Stimulated activated CD4-positive, alpha-beta T cell treated with anti-CD3 and anti-CD28 coated beads, TNF-alpha, amount 100 ng/mL, for 1 hour (primary cell): ENCODE measurements around the gene XIRP2.

ENCODE experiments used
- DNase-seq, 3 donors: peaks; one replicate each; pipeline ENCODE4 v3.0.0-alpha.2; 2020; ENCODE audit warnings: low read depth in 3 of 3, low spot score in 1 of 3

XIRP2 gene

GRCh38 chr2:167132906-167133555 is 244.8 kb downstream of the XIRP2 start:
- DNase-seq = no peak

DNA sequence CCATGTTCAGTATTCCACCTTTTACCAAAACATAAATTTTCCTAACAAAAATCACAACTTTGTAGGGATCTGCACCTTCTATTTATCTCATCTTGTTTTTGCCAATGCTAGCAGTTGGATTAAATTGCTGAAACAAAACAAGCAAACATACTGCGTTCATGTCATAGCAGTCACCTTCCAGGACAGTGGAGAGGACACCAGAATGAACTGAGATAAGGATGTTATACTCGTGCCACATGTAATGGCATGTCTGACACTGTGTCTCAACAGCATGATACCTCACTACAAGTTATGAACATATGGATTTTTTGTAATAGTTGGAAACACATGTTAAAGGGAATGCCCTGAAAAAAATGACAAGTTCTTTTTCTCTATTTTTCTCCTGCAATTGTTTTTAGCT is 245.3 kb downstream of the XIRP2 start:
- no peak for DNase-seq

- no peak for DNase-seq
Measured at GRCh38 chr2:167134381-167135072, 246.2 kb downstream of the XIRP2 start.

- DNase-seq = no peak
Measured at GRCh38 chr2:167135706-167136105, 247.4 kb downstream of the XIRP2 start.

DNA sequence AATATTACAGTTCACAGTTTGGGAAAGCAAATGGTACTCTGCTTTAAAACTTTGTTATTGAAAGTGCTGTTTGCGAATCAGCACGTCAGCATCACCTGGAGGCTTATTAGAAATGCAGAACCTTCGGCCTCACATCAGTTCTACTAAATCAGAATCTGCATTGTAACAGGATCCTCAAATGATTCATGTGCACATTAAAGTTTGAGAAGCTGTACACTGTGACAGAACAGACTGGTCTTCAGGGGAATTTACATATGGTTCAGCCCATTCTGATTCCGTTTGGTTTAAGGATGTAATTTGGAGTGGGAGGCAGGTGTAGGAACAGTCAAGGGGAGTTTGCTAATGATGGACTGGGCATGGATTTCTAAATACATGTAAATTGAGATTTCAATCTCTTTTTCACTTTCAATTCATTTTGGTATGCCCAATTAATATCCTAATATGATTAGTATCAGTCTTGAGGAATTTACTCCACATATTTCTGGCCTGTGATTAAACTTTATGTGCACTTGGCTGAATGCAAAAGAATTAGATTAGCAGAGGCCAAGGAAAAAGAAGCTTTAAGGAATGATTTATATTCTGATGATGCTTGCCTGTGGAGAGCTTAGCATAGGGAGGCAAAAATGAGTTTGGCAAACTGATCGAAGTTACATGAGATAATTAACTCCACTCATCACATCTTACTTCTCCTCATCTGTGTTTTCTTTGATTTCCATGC is 248.8 kb downstream of the XIRP2 start:
- DNase-seq = no peak

DNA sequence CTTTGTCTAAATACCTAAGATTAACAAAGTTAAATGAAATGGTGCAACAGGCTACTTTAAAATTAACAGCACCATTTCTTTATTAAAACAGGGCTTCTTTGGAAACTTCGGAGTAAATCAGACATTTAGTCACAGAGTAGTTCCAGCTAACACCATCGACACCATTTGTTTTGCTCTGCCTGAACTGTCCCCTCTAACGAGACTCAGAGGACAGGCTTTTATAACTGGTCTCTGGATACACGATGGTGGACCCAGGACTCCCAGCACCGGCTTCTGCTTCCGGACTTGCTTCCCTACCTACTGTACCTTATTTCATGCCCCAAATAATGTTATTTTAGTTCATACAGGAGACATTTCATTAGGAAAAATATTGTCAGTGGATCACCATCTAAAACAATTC is 252.1 kb downstream of the XIRP2 start:
- DNase-seq = no peak

GRCh38 chr2:167140767-167141166 is 252.5 kb downstream of the XIRP2 start:
- DNase-seq = no peak

DNA sequence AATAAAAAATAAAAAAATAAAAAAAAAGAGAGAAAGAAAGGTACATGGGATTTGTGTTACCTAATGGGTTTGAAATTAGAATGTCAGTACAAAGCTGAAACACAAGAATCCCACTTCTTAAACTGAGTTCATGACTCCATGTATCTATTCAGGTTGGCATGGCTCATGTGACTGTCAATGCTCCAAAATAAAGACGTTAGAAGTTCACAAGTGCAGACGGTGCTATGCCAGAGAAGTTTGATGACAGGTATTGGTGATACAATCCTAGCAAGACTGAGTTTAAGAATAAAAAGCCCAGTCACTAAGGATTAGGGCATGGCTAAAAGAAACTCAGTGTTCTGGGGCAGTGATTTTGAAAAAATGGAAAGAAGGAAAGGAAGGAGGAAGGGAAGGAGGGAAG is 254.3 kb downstream of the XIRP2 start:
- DNase-seq = no peak

GRCh38 chr2:167144179-167144898 is 256.1 kb downstream of the XIRP2 start:
- DNase-seq = no peak

DNA sequence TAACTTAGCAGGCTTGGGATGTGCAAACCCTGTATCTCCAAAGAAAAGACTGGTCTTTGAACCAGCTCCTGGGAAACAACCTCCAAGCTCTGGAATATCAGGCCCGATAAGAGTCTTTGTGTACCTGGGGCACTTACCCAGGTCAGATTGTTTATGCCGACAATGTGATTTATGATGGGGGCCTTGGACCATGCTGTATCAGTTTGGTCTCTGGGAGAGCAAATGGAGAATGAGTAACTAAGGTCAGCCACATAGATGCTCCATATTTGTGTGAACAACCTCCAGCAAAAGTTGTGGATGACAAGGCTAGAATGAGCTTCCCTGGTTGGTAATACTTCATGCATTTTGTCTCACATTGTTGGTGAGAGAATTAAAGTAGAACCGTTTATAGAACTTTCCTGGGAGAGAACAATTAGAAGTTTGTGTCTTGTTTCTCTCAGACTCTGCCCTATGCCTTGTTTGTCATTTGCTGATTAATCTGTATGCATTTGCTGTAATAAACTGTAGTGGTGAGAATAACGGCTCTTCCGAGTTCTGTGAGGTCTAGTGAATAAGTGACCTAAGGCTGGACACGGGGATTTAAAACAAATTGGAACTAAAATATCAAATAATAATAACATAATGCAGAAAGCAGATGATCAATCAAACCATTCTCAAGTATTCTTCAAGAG is 259.1 kb downstream of the XIRP2 start:
- no peak for DNase-seq

GRCh38 chr2:167151894-167152293 is 263.6 kb downstream of the XIRP2 start:
- DNase-seq = no peak

DNA sequence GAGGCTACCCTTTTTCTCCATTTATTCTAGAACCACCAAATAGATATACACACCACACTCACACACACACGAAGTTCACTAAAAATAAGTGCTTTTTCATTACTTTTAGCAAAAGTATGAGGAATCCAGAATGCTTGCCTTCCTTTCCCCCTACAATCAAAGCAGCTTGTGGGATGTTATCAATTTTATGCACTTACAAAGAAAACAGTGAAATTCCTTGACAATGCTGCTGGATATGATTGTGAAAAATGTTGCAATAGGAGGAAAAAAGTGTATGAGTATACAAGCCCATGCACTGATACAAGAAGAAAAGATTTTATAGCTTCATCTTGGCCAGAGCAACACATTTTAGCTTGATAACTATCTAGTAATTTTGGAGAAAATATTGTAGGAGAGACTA is 269.2 kb downstream of the XIRP2 start:
- no peak for DNase-seq

- DNase-seq = no peak
Measured at GRCh38 chr2:167177196-167177595, 288.9 kb downstream of the XIRP2 start.

GRCh38 chr2:167181134-167181533 is 292.9 kb downstream of the XIRP2 start:
- no peak for DNase-seq

DNA sequence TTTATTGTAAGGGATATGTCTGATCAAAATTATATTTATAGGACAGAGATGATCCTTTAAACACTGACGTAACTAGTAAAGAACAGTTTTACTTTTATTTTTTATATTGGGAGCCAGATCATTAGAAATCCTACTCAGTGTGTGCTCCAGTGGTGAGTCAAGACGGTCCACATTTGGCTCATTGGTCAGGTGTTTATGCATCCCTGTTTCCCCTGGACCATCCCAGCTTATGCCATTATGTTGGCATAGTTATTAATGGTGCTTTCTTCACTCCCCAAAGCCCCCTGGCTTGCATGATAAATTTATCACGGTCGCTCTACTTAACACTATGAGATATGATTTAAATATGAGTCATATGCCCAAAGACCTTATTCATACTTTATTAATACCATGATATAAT is 293.4 kb downstream of the XIRP2 start:
- DNase-seq = no peak

DNA sequence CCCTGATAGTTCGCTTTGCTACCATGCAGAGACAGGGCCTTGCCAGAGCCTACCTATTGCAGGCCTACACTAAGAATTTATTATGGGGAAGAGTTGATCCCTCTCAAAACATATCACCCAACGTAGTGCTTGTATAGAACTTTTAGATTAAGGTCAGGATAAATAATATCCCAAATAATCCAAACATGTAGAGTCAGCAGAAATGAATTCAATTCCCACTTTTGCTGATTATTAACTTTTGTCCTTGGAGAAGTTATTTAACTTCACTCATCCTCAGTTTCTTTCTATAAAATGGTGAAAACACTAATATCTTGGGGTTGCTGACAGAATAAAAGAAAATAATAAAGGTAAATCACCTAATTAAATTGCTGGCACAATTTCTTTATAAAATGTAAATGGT is 294.1 kb downstream of the XIRP2 start:
- DNase-seq = no peak

GRCh38 chr2:167183931-167184330 is 295.7 kb downstream of the XIRP2 start:
- no peak for DNase-seq

DNA sequence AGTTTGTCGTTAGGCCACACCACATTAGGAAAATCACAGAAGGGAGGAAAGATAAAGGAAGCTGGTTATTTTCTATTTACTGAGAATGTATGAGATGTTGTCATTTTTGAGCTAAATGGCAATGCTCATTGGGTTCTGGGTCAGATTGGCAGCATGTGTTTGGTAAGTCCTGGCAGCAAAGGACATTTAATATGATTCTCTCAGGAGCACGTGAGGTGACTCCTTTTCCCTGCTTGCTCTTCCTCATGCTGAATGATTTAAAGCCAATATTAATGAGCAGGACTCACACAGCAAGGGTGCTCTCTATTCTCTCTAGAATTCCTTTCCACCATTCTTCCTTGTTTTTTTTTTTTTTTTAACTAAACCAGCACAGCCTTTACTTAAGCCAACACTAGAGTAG is 298.2 kb downstream of the XIRP2 start:
- DNase-seq = no peak

- DNase-seq = no peak
Measured at GRCh38 chr2:167187049-167187727, 298.9 kb downstream of the XIRP2 start.
